Measurements from ENCODE around the gene RPP14.
A peak's percentile ranks its signal among the peaks of the same experiment; 100 is the strongest.

GRCh38 chr3:58305882-58306711 lies at the start of gene RPP14, which contains the start of gene HTD2:
- TF ChIP-seq CREB5 (CRISPR knock-in tag; IDR thresholded peaks at IDR 0.05; ENCODE audit: low read depth) (no peak), PATZ1 (CRISPR knock-in tag; IDR thresholded peaks at IDR 0.05; ENCODE audit: borderline replicate concordance) (no peak), RARB (CRISPR knock-in tag; IDR thresholded peaks at IDR 0.05) (no peak), CSRNP3 (CRISPR knock-in tag; IDR thresholded peaks at IDR 0.05) (no peak), ZNF565 (CRISPR knock-in tag; conservative IDR thresholded peaks at IDR 0.05; ENCODE audit: low read depth) (peak; percentile 84; the same call in 1 of the 2 replicates), OSR1 (CRISPR knock-in tag; IDR thresholded peaks at IDR 0.05) (no peak), ISL1 (CRISPR knock-in tag; IDR thresholded peaks at IDR 0.05) (no peak), ESRRG (CRISPR knock-in tag; IDR thresholded peaks at IDR 0.05) (no peak), TSHZ2 (CRISPR knock-in tag; IDR thresholded peaks at IDR 0.05) (no peak), POU6F1 (CRISPR knock-in tag; IDR thresholded peaks at IDR 0.05; ENCODE audit: borderline replicate concordance, low read depth) (peak; percentile 71; the same call in 1 of the 2 replicates), ZNF70 (CRISPR knock-in tag; IDR thresholded peaks at IDR 0.05) (no peak)

Measured in SK-N-SH treated with all-trans-retinoic acid at 6 μM for 48 hours (cell line).